HepG2 (cell line): ENCODE results near the gene CABLES2. TPM values are rescaled to one million over a fixed set of nuclear protein-coding genes. Genes with fewer than 3 reads are reported as not detected.

Experiments
- AGO2 ChIP-seq: fragments of 200-400 bp; formaldehyde crosslinking; optimal IDR thresholded peaks from 2 replicates; pipeline ENCODE3; 2017; ENCODE audit warnings: mild to moderate bottlenecking, low read depth, low read length, moderate library complexity
- ARHGAP35 ChIP-seq: sonication (generic); formaldehyde crosslinking; IDR thresholded peaks from 2 replicates; pipeline ENCODE4 v1.9.0; 2022; ENCODE audit warnings: mild to moderate bottlenecking, inconsistent platforms, moderate library complexity, missing genetic modification reagents, borderline replicate concordance
- EHMT2 ChIP-seq: fragments of 200-600 bp; sonication (generic); IDR thresholded peaks from 2 replicates; pipeline ENCODE4 v1.7.0; 2017; ENCODE audit warnings: antibody characterized with exemption, low read depth, low read length, borderline replicate concordance
- FOXJ3 ChIP-seq: sonication (generic); formaldehyde crosslinking; IDR thresholded peaks from 2 replicates; pipeline ENCODE4 v1.4.0; 2020; ENCODE audit warnings: missing genetic modification reagents, mild to moderate bottlenecking, borderline replicate concordance
- GATAD2A ChIP-seq: IDR thresholded peaks from 2 replicates; pipeline ENCODE4 v1.6.1; 2016
- HOXA7 ChIP-seq: sonication (generic); formaldehyde crosslinking; IDR thresholded peaks from 2 replicates; pipeline ENCODE4 v1.8.1; 2022; ENCODE audit warnings: mild to moderate bottlenecking, missing genetic modification reagents, moderate library complexity
- IKZF4 ChIP-seq: sonication (generic); formaldehyde crosslinking; IDR thresholded peaks from 2 replicates; pipeline ENCODE4 v1.5.1; 2020; ENCODE audit warnings: borderline replicate concordance, mild to moderate bottlenecking, low read depth, missing genetic modification reagents; ENCODE audit errors: not compliant biosample characterization
- KLF6 ChIP-seq: IDR thresholded peaks from 2 replicates; pipeline ENCODE4 v1.8.0; 2016; ENCODE audit warnings: missing biosample characterization, missing genetic modification reagents
- MTA3 ChIP-seq: sonication (generic); formaldehyde crosslinking; IDR thresholded peaks from 2 replicates; pipeline ENCODE4 v1.4.0; 2020; ENCODE audit warnings: missing genetic modification reagents
- PAF1 ChIP-seq: IDR thresholded peaks from 2 replicates; pipeline ENCODE4 v1.6.1; 2016; ENCODE audit warnings: missing genetic modification reagents, missing compliant biosample characterization
- RBFOX2 ChIP-seq: fragments of 200-400 bp; formaldehyde crosslinking; IDR thresholded peaks from 2 replicates; pipeline ENCODE4 v1.6.1; 2017; ENCODE audit warnings: low read depth, mild to moderate bottlenecking, low read length
- THAP9 ChIP-seq: sonication (generic); formaldehyde crosslinking; IDR thresholded peaks from 2 replicates; pipeline ENCODE4; 2020; ENCODE audit warnings: missing genetic modification reagents, mild to moderate bottlenecking, borderline replicate concordance
- U2AF1 ChIP-seq: fragments of 200-400 bp; formaldehyde crosslinking; optimal IDR thresholded peaks from 2 replicates; pipeline ENCODE3; 2017; ENCODE audit warnings: mild to moderate bottlenecking, low read depth, low read length
- ZBTB39 ChIP-seq: sonication (generic); formaldehyde crosslinking; IDR thresholded peaks from 2 replicates; pipeline ENCODE4 v1.5.0; 2020; ENCODE audit warnings: missing genetic modification reagents
- ZFP1 ChIP-seq: IDR thresholded peaks from 2 replicates; pipeline ENCODE4 v1.6.1; 2016
- ZNF160 ChIP-seq: sonication (generic); formaldehyde crosslinking; IDR thresholded peaks from 2 replicates; pipeline ENCODE4 v1.8.0; 2022; ENCODE audit warnings: mild to moderate bottlenecking, inconsistent platforms, missing genetic modification reagents
- ZNF180 ChIP-seq: sonication (generic); formaldehyde crosslinking; IDR thresholded peaks from 2 replicates; pipeline ENCODE4 v1.4.0; 2020; ENCODE audit warnings: low read depth, missing genetic modification reagents, borderline replicate concordance
- ZNF230 ChIP-seq: sonication (generic); formaldehyde crosslinking; IDR thresholded peaks from 2 replicates; pipeline ENCODE4 v1.4.0; 2020; ENCODE audit warnings: mild to moderate bottlenecking, missing genetic modification reagents
- ZNF557 ChIP-seq: sonication (generic); formaldehyde crosslinking; IDR thresholded peaks from 2 replicates; pipeline ENCODE4 v1.4.0; 2020; ENCODE audit warnings: missing genetic modification reagents
- ZSCAN29 ChIP-seq: sonication (generic); formaldehyde crosslinking; conservative IDR thresholded peaks from 2 replicates; pipeline ENCODE4 v1.4.0; 2020; ENCODE audit warnings: mild to moderate bottlenecking, missing genetic modification reagents
- polyA plus RNA-seq, 8 experiments: library from polyadenylated mRNA; depleted of rRNA in 3 of 8; stranded (reverse) in 7 of 8; unstranded in 1 of 8; fragments of >200 nt; fragmentation: Illumina TruSeq in 4 of 8; extraction: Trizol in 4 of 8; gene quantifications; 2 replicates each; pipeline versions ENCODE4 v1.2.1 to v1.2.3, GENCODE V29; 2011 to 2016; ENCODE audit warnings: low read depth in 4 of 8, missing spikeins in 1 of 8, mixed read lengths in 1 of 8; ENCODE audit not compliant: insufficient read depth in 1 of 8
- total RNA-seq, 5 experiments: library from RNA; depleted of rRNA; stranded (reverse); fragments of >200 nt; fragmentation: Illumina TruSeq; extraction: Trizol; gene quantifications; 2 replicates each; pipeline ENCODE4 v1.2.3, GENCODE V29; 2016; ENCODE audit warnings: low read depth in 1 of 5
- TF ChIP-seq, protein P1 (sequence below): sonication (generic); formaldehyde crosslinking; IDR thresholded peaks from 2 replicates; pipeline ENCODE4 v1.5.0; 2020; ENCODE audit warnings: missing genetic modification reagents
- TF ChIP-seq, protein P2 (sequence below): sonication (generic); formaldehyde crosslinking; IDR thresholded peaks from 2 replicates; pipeline ENCODE4 v1.8.0; 2022; ENCODE audit warnings: mild to moderate bottlenecking, missing genetic modification reagents, moderate library complexity

The CABLES2 gene
- total and polyA plus RNA-seq, 2 of the 13 experiments (the other 11 are each of a cell fraction or from before 2014, with no cell fraction given): 5.2 to 9.7 TPM

DNA sequence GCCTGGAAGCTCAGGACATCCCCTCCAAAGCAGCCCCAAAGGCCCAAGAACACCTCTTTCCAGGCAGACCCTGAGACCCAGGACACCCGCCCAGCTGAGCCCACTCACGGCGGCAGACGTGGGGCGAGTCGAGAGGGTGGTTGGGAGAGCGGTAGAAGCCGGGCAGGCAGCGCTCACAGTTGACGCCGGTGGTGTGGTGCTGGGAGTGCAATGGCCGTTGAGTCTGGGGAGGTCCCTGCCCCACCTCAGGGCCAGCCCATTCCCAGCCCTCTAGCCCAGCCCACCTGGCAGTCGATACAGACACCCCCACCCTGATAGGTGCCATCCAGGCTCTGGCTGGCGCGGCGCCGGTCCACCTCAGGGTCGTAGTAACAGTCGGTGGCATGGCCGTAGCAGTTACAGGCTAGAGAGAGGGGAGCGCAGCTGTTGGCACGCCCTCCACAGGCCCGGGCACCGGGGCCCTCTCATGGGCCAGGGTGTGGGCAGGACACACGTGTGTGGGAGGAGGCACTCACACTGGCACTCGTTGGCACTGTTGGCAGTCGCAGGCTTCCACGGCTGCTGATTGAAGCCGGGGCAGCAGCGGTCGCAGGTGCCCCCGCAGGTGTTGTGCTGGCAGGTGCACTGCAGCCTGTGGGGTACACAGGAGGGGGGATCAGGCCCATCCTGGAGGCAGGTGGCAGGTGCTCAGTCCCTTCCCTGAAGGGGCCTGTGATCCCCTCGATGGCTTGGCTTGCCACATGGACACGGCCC lies 60.5 kb downstream of the CABLES2 start (continued):
- TF ChIP-seq THAP9 (no peak), ZNF160 (no peak), PAF1 (CRISPR knock-in tag) (0 out of 2 replicates have a peak, but pooled peaks have one; percentile 51), GATAD2A (CRISPR knock-in tag) (no peak), ZNF230 (CRISPR knock-in tag) (no peak), MTA3 (CRISPR knock-in tag) (no peak), IKZF4 (CRISPR knock-in tag) (no peak), U2AF1 (no peak), AGO2 (peak; percentile 91), ZNF557 (no peak), KLF6 (CRISPR knock-in tag) (no peak), FOXJ3 (CRISPR knock-in tag) (no peak), HOXA7 (CRISPR knock-in tag) (no peak), ZBTB39 (0 out of 2 replicates have a peak, but pooled peaks have one; percentile 42), ZNF180 (CRISPR knock-in tag) (no peak), EHMT2 (no peak), ZSCAN29 (CRISPR knock-in tag) (no peak), ARHGAP35 (CRISPR knock-in tag) (no peak), RBFOX2 (peak; percentile 63; the same call in 1 of the 2 replicates), ZFP1 (CRISPR knock-in tag) (no peak)
- TF ChIP-seq, protein P1, sequence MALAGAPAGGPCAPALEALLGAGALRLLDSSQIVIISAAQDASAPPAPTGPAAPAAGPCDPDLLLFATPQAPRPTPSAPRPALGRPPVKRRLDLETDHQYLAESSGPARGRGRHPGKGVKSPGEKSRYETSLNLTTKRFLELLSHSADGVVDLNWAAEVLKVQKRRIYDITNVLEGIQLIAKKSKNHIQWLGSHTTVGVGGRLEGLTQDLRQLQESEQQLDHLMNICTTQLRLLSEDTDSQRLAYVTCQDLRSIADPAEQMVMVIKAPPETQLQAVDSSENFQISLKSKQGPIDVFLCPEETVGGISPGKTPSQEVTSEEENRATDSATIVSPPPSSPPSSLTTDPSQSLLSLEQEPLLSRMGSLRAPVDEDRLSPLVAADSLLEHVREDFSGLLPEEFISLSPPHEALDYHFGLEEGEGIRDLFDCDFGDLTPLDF: no peak
- TF ChIP-seq, protein P2, sequence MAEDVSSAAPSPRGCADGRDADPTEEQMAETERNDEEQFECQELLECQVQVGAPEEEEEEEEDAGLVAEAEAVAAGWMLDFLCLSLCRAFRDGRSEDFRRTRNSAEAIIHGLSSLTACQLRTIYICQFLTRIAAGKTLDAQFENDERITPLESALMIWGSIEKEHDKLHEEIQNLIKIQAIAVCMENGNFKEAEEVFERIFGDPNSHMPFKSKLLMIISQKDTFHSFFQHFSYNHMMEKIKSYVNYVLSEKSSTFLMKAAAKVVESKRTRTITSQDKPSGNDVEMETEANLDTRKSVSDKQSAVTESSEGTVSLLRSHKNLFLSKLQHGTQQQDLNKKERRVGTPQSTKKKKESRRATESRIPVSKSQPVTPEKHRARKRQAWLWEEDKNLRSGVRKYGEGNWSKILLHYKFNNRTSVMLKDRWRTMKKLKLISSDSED (CRISPR knock-in tag): no peak
